SH-SY5Y (cell line): ENCODE measurements around the gene GAS6.

Experiments
- GATA2 ChIP-seq: IDR thresholded peaks from 2 replicates; pipeline ENCODE4 v1.6.1; 2011; ENCODE audit warnings: mild to moderate bottlenecking, low read depth, low read length
- GATA3 ChIP-seq: IDR thresholded peaks from 2 replicates; pipeline ENCODE4 v1.6.1; 2011; ENCODE audit warnings: low read depth, mild to moderate bottlenecking, low read length, moderate library complexity

- no peak for TF ChIP-seq GATA3
- no peak for TF ChIP-seq GATA2
Measured at GRCh38 chr13:113875429-113875815, 11.5 kb upstream of the GAS6 start.
